Activated T-helper 1 cell treated with anti-CD3 and anti-CD28 coated beads, Interleukin-2, amount 50 U/mL, for 16 hours (primary cell): Measurements from ENCODE around the gene SMPD3.

ENCODE experiments used
- DNase-seq, 2 donors: peaks; one replicate each; pipeline ENCODE4 v3.0.0-alpha.2; 2020; ENCODE audit warnings: low read depth in 1 of 2, low spot score in 1 of 2

The SMPD3 gene

GRCh38 chr16:68472581-68472980 is 24.3 kb upstream of the SMPD3 start:
- no peak for DNase-seq

- no peak for DNase-seq
These were observed 22.3 kb upstream of the SMPD3 start for GRCh38 chr16:68470461-68471150.

- DNase-seq: no peak
These were observed 21.6 kb upstream of the SMPD3 start for GRCh38 chr16:68469796-68470460.

DNA sequence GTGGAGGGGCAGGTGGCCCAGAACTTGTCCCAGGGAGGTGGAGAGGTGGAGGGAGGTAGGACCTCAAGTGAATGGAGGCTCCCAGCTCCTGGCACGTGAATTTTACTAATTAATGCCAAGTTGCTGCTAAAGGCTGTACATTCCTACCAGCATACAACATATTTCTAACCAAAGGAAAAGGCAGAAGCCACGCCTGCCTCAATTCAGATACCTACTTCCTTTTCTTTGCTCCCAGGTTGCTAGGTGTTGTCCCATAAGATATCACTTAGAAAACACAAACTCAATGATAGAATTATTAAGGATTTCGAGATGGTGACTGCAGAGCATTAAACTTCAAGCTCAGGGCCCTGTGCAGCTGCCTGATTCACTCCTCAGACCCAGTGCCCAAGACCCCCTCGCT is 20.5 kb upstream of the SMPD3 start:
- DNase-seq: no peak

- no peak for DNase-seq
These were observed 17.9 kb upstream of the SMPD3 start for GRCh38 chr16:68466174-68466573.

GRCh38 chr16:68463904-68464303 is 15.6 kb upstream of the SMPD3 start:
- no peak for DNase-seq

- DNase-seq: no peak
These were observed 11.8 kb upstream of the SMPD3 start for GRCh38 chr16:68460067-68460466.

DNA sequence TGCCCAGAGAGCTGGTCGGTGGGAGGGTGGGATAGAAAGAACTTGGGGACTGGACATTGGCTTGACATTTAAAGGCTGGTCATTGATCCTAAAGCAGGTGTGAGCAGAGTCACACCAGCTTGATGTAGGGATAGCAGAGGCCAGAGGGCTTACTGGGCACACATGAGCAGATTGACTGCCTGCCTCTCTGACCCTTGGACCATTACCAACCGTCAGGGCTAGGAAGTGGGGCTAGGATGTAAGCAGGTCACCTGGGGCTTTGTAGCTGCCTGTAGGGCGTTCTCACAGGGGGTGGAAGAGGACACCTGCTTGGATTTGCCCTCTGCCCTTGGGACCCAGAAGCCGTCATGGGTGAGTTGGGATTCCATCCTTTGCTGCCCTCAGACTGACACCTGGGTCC is 11.1 kb upstream of the SMPD3 start:
- no peak for DNase-seq

GRCh38 chr16:68458551-68458950 is 10.2 kb upstream of the SMPD3 start:
- no peak for DNase-seq

DNA sequence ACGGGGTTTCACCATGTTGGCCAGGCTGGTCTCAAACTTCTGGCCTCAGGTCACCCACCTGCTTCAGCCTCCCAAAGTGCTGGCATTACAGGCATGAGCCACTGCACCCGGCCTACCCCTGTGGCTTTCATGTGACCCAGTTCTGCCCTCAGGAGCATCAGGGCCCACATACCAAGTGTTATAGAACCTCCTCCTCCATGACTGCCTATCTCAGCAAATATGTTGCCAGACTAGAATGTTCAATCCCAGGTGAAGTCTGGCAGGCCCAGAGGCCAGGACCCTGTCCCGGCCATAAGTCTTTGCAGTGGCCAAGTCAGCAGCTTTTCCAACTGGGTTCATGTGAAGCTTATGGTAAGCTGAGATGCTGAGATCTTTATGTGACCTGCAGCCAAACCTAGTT is 9.8 kb upstream of the SMPD3 start:
- DNase-seq: no peak

GRCh38 chr16:68455631-68456030 is 7.3 kb upstream of the SMPD3 start:
- no peak for DNase-seq

DNA sequence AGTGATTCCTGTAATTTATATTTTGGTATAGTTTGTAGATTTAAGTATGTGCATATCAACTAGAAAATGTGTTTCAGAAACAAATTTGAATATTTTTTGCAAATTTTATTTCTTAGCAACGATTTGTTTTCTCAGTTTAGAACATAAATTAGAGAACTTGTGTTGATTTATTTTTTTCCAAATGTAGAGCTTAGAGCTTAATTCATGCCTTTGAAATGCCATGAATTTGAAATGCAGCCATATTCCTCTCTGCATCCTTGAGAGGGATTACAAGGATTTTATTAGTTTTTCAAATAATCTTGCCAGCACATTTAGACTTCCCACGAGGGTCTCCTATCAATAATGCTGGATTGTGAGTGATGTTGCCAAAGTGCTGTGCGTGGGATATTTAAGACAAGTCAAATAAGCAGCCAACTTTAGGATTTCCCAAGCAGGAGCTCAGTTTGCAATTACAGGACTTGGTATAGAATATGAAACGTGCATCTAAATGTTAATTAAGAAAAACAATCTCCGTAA is 6.7 kb upstream of the SMPD3 start:
- no peak for DNase-seq

DNA sequence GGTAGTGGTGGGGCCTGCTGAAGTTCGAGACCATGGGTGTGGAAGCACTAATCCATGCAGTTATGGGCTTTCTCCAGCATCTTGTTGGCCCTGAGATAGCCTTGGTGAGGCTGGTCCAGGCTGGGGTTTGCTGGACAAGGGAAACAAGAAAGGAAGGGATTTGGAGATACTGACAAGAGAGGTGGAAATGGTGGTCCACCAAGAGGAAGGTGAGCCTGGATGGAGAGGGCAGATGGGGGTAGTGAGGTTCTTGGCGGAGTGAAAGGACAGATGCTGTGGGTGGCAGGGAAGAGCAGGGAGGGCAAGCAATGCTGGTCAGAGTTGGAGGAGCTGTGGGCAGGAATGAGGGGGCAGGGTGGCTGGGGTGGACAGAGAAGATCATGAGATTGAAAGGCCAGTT is 5.5 kb upstream of the SMPD3 start:
- DNase-seq: no peak

DNA sequence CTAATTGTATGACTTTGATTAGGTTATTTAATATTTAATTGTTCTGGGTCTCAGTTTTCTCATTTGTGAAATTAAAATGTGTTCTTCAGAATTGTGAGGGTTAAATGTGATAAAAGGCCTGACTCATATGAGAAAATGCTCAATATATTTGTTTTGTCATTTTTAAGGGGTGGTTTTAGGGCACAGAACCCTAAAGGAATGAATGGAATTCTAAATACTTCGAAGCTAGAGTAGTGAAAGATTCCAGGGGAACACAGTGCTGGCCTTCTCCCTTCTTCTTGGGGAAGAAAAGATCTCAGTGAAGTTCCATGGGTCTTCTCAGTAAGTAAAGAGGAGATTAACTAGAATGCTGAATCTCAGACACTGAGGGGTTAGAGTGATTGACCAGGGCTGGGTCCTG is 3.9 kb upstream of the SMPD3 start:
- no peak for DNase-seq

- DNase-seq: no peak
These were observed 3.4 kb upstream of the SMPD3 start for GRCh38 chr16:68451676-68452075.

- no peak for DNase-seq
These were observed 2.5 kb upstream of the SMPD3 start for GRCh38 chr16:68450741-68451255.

DNA sequence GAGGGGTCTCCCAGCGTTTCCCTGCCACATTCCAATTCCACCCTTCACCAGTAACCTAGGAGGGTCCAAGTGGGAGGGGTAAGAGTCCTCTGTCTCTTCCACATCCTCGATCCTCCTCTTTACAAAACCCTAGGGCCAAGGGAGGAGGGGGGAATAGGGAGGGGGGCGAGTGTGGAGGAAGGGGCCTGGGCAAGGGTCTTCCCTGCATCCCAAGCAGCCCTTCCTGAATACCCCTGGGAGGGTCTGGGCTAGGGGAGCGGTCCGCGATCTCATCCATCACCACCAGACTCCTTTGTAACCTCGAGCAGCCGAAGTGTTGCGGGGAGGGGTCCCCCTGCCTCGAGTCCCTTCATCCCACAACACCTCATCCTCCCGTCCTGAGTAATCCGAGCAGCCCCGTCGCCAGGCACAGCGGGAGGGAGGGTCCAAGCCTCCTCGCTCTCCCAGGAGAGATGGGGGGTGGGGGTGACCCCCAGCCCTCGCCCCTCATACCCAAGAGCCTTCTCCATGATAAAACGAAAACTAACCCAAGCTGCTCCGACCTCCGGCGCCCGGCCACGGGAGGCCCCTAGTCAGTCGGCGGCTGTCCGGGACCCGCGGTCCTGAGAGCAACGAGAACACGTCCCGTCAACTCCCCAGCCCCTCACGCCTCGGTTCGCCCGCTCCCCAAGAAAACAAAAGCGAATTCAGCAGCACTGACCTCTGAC is 502 bp downstream of the SMPD3 start:
- no peak for DNase-seq

- no peak for DNase-seq
These were observed 1.3 kb downstream of the SMPD3 start for GRCh38 chr16:68446681-68447652.

GRCh38 chr16:68445458-68445857 is 2.9 kb downstream of the SMPD3 start:
- no peak for DNase-seq

DNA sequence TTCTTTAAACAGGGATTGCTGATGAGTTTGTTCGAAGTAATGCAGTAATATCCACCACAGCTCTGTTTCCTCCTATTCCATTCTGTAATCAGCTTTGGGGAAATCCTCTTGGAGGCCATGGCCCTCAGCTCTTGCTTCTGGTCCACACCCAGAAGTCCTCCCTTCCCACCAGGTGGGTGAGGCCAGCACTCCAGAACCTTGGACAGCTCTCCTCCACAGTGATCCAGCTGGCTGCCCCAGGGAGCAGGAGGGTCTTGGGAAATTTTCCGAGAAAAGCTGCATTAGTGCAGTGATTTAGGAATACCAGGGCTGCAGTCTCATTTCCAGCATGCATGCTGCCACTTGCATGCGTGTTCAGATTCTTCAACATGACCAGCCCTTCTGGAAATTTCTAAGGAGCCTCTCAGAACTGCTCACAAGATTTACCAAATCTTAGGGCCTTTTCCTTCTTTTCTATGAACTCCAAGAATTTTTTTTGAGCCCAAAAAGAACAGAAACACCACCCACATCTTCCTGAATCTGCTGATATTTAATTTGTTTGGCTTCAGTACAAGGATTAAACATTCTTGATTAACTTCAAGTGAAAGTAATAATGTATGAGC is 4.2 kb downstream of the SMPD3 start:
- no peak for DNase-seq
